Neuron (in vitro differentiated cells): ENCODE measurements around the gene FAM9C.
"Not testable (repeated sequence)": the region's sequence is repeated elsewhere in the genome, so short reads cannot be mapped to it uniquely, and the experiment has no call there.

Experiments used
- H2AFZ ChIP-seq: one replicate; pipeline ENCODE4 v1.6.1; 2013; ENCODE audit warnings: low read depth, mild to moderate bottlenecking, inconsistent platforms, low read length, moderate library complexity
- H3K27me3 ChIP-seq: one replicate; pipeline ENCODE4 v1.6.1; 2013; ENCODE audit warnings: low read length; ENCODE audit not compliant: insufficient read depth
- H3K36me3 ChIP-seq: one replicate; pipeline ENCODE4 v1.6.1; 2013; ENCODE audit warnings: low read length; ENCODE audit not compliant: insufficient read depth
- H3K4me1 ChIP-seq: one replicate; pipeline ENCODE4 v1.6.1; 2013; ENCODE audit warnings: low read length; ENCODE audit not compliant: insufficient read depth
- H3K4me3 ChIP-seq: 2 replicates; pipeline ENCODE4 v1.5.1; 2013; ENCODE audit warnings: mild to moderate bottlenecking, low read length, moderate library complexity
- H3K9me3 ChIP-seq: one replicate; pipeline ENCODE4 v1.6.1; 2013; ENCODE audit warnings: low read length

FAM9C gene

GRCh38 chrX:13083755-13084326 lies 39.4 kb upstream of the FAM9C start:
- not testable (repeated sequence) for H3K36me3 ChIP-seq, H3K4me1 ChIP-seq, H3K9me3 ChIP-seq, H2AFZ ChIP-seq, H3K4me3 ChIP-seq, H3K27me3 ChIP-seq

GRCh38 chrX:13082206-13083065 lies 38.0 kb upstream of the FAM9C start:
- no peak overlapping the region for H2AFZ ChIP-seq
- H3K36me3 ChIP-seq, result no peaks in the 10 kb centered on the region
- no peaks in the 10 kb centered on the region for H3K9me3 ChIP-seq
- H3K27me3 ChIP-seq, result no peaks in the 10 kb centered on the region
- H3K4me1 ChIP-seq, result peaks cover 5% of the 10 kb centered on the region
- no peak overlapping the region for H3K4me3 ChIP-seq

- H2AFZ ChIP-seq, result no peak overlapping the region
- no peaks in the 10 kb centered on the region for H3K9me3 ChIP-seq
- H3K27me3 ChIP-seq, result no peaks in the 10 kb centered on the region
- H3K36me3 ChIP-seq, result no peaks in the 10 kb centered on the region
- peaks cover 5% of the 10 kb centered on the region for H3K4me1 ChIP-seq
- no peak overlapping the region for H3K4me3 ChIP-seq
Observed at GRCh38 chrX:13081395-13082205, 37.2 kb upstream of the FAM9C start.

GRCh38 chrX:13080128-13080795 lies 35.8 kb upstream of the FAM9C start:
- peaks cover 7% of the 10 kb centered on the region for H3K4me1 ChIP-seq
- H3K36me3 ChIP-seq, result no peaks in the 10 kb centered on the region
- H3K27me3 ChIP-seq, result no peaks in the 10 kb centered on the region
- H3K9me3 ChIP-seq, result no peaks in the 10 kb centered on the region
- H3K4me3 ChIP-seq, result no peak overlapping the region
- no peak overlapping the region for H2AFZ ChIP-seq

- Histone ChIP-seq H3K36me3 (no peaks in the 10 kb centered on the region), H3K4me3 (no peak overlapping the region)
Observed at GRCh38 chrX:13078739-13079444, 34.5 kb upstream of the FAM9C start.

GRCh38 chrX:13077168-13077567 lies 32.7 kb upstream of the FAM9C start:
- no peak overlapping the region for H2AFZ ChIP-seq
- no peaks in the 10 kb centered on the region for H3K27me3 ChIP-seq
- no peaks in the 10 kb centered on the region for H3K36me3 ChIP-seq
- peaks cover 2% of the 10 kb centered on the region for H3K4me1 ChIP-seq
- H3K4me3 ChIP-seq, result no peak overlapping the region
- no peaks in the 10 kb centered on the region for H3K9me3 ChIP-seq

More at GRCh38 chrX:13078739-13079444, 34.5 kb upstream of the FAM9C start:
- Histone ChIP-seq H3K27me3 (no peaks in the 10 kb centered on the region), H3K9me3 (no peaks in the 10 kb centered on the region), H3K4me1 (peaks cover 2% of the 10 kb centered on the region), H2AFZ (no peak overlapping the region)

- no peak overlapping the region for H2AFZ ChIP-seq
- no peaks in the 10 kb centered on the region for H3K36me3 ChIP-seq
- H3K4me1 ChIP-seq, result peaks cover 2% of the 10 kb centered on the region
- H3K27me3 ChIP-seq, result no peaks in the 10 kb centered on the region
- H3K4me3 ChIP-seq, result no peak overlapping the region
- no peaks in the 10 kb centered on the region for H3K9me3 ChIP-seq
Observed at GRCh38 chrX:13076176-13076961, 31.9 kb upstream of the FAM9C start.

GRCh38 chrX:13074297-13075262 lies 30.2 kb upstream of the FAM9C start:
- Histone ChIP-seq H3K27me3 (no peaks in the 10 kb centered on the region), H3K4me1 (peaks cover 2% of the 10 kb centered on the region), H3K9me3 (no peaks in the 10 kb centered on the region), H2AFZ (no peak overlapping the region), H3K36me3 (no peaks in the 10 kb centered on the region), H3K4me3 (no peak overlapping the region)

GRCh38 chrX:13069771-13070416 lies 25.5 kb upstream of the FAM9C start:
- Histone ChIP-seq H3K9me3 (no peaks in the 10 kb centered on the region), H2AFZ (no peak overlapping the region), H3K27me3 (no peaks in the 10 kb centered on the region), H3K36me3 (no peaks in the 10 kb centered on the region), H3K4me3 (no peak overlapping the region), H3K4me1 (no peaks in the 10 kb centered on the region)

GRCh38 chrX:13068651-13069050 lies 24.2 kb upstream of the FAM9C start:
- no peaks in the 10 kb centered on the region for H3K36me3 ChIP-seq
- no peak overlapping the region for H3K4me3 ChIP-seq
- no peaks in the 10 kb centered on the region for H3K4me1 ChIP-seq
- no peaks in the 10 kb centered on the region for H3K9me3 ChIP-seq
- H3K27me3 ChIP-seq, result no peaks in the 10 kb centered on the region
- no peak overlapping the region for H2AFZ ChIP-seq

GRCh38 chrX:13067773-13068172 lies 23.4 kb upstream of the FAM9C start:
- Histone ChIP-seq H3K4me3 (no peak overlapping the region), H2AFZ (no peak overlapping the region), H3K36me3 (no peaks in the 10 kb centered on the region), H3K27me3 (no peaks in the 10 kb centered on the region), H3K4me1 (no peaks in the 10 kb centered on the region), H3K9me3 (no peaks in the 10 kb centered on the region)
